HL-60 (cell line): ENCODE data around the gene AP1G1.

Experiments used
- DNase-seq, 2 experiments: peaks; one replicate each; pipeline ENCODE4 v3.0.0-alpha.2; 2010 to 2020; ENCODE audit warnings: low read depth in 1 of 2, low spot score in 1 of 2
- H3K27ac ChIP-seq: fragments of 250-450 bp; sonication (Bioruptor Pico); replicated peaks from 2 replicates; pipeline ENCODE4 v1.5.1; 2020; ENCODE audit warnings: mild to moderate bottlenecking, moderate library complexity
- H3K27me3 ChIP-seq: fragments of 250-450 bp; sonication (Bioruptor Pico); 2 replicates; pipeline ENCODE4 v1.5.1; 2021; ENCODE audit warnings: mild to moderate bottlenecking, moderate library complexity; ENCODE audit not compliant: insufficient read depth, poor library complexity, severe bottlenecking
- H3K4me3 ChIP-seq: replicated peaks from 2 replicates; pipeline ENCODE4 v1.5.1; 2011; ENCODE audit warnings: mild to moderate bottlenecking, control low read depth, low read length; ENCODE audit not compliant: insufficient read depth
- CTCF ChIP-seq: IDR thresholded peaks from one replicate; pipeline ENCODE4 v1.5.1; 2011; ENCODE audit warnings: low read length, control low read depth, inconsistent platforms; ENCODE audit not compliant: insufficient read depth
- GABPA ChIP-seq: IDR thresholded peaks from 2 replicates; pipeline ENCODE4 v1.6.1; 2012; ENCODE audit warnings: low read depth
- POLR2AphosphoS5 ChIP-seq: IDR thresholded peaks from 2 replicates; pipeline ENCODE4 v1.6.1; 2012; ENCODE audit warnings: low read depth
- REST ChIP-seq: IDR thresholded peaks from 2 replicates; pipeline ENCODE4 v1.6.1; 2012; ENCODE audit warnings: low read depth; ENCODE audit not compliant: insufficient replicate concordance
- SPI1 ChIP-seq: IDR thresholded peaks from 2 replicates; pipeline ENCODE4 v1.6.1; 2012; ENCODE audit warnings: low read depth, mild to moderate bottlenecking, borderline replicate concordance

The AP1G1 gene

DNA sequence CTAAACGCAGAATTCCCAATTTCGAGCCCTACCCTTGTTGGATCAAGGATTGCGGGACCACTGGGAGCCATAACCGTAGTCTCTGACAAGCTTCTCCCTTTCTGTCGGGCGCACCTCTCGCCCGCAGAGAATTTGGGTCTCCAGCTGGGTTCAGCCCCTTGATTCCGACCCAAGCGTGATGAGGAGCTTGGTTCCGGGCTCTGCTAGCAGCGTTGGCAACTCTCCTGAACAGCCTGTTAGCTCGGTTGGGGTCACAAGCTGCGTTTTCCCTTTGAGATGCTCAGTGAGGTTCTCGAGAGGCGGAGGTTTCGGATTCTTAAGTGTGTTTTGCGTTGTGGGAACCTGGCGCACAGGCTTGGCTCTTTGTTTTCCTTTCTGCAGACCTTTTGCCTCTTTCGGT is 37.8 kb upstream of the AP1G1 start:
- DNase-seq = peak in 1 of 2 experiments; percentile 10

DNA sequence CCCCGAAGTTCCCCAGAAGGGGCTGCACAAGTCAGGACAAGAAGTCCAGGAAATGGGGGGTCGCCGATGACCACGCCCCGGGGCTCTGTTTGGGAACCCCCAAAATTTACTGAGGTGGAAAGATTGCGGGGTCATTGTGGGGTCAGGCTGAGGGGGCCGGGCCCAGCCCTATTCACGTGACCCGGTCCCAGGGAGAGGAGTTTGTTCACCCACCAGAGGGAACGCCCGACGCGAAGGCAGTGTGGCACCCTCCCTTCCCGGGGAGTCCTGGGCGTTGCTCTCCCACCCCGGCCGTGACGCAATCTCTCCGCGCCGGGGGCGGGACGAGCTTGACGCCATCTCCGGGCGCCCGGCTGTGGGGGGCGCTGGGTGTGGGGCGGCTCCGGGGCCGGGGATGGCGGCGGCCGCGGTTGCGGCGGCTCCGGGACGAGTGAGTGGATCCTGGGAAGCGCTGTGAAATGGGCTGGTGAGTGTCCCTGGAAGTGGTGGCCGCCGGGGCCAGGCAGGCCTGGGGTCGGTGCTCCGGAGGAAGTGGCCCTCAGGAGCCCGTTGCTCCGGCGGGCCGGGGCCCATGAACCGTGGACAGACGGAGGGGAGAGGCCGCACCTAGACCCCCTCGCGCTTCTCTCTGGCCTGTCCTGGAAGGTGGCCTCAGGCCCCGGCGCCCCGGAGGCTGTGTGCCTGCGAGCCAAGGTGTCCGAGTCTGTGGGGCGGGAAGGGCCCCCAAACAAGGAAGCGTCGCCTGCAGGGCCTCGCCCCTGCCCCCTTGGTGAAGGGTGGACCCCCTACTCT is 37.2 kb upstream of the AP1G1 start, which contains the start of gene ATXN1L:
TSS of gene ATXN1L (plus strand) at position 338 of the 792 bp plus-strand sequence. CDS start 3,765 bp downstream, outside the sequence.
- Histone ChIP-seq H3K27ac (peak within 1 kb of the TSS; percentile 81), H3K4me3 (peak within 1 kb of the TSS; percentile 99), H3K27me3 (no peaks in the 10 kb centered on the region)
- DNase-seq = peak; percentile 89 to 92
- no peak for TF ChIP-seq SPI1
- TF ChIP-seq REST = peak; percentile 25
- no peak for TF ChIP-seq CTCF
- TF ChIP-seq GABPA = peak; percentile 56
- TF ChIP-seq POLR2AphosphoS5 = peak; percentile 82

More for the DNA sequence above, 37.8 kb upstream of the AP1G1 start:
- Histone ChIP-seq H3K27me3 (no peaks in the 10 kb centered on the region), H3K27ac (peak overlapping the region; percentile 81), H3K4me3 (peak overlapping the region; percentile 99)
- no peak for TF ChIP-seq REST
- TF ChIP-seq CTCF = no peak
- TF ChIP-seq GABPA = no peak
- no peak for TF ChIP-seq POLR2AphosphoS5
- TF ChIP-seq SPI1 = no peak

GRCh38 chr16:71843572-71843971 is 34.9 kb upstream of the AP1G1 start:
- no peak for DNase-seq
- no peak overlapping the region for H3K4me3 ChIP-seq
- H3K27me3 ChIP-seq = no peaks in the 10 kb centered on the region
- H3K27ac ChIP-seq = no peak overlapping the region
- TF ChIP-seq SPI1 (no peak), GABPA (no peak), REST (no peak), CTCF (no peak), POLR2AphosphoS5 (no peak)
